CD4-positive, alpha-beta T cell treated with Interleukin-15 for 1 hour (primary cell): ENCODE measurements around the gene NFXL1.

Experiments
- DNase-seq: peaks from one replicate; pipeline ENCODE4 v3.0.0-alpha.2; 2020

Gene NFXL1

DNA sequence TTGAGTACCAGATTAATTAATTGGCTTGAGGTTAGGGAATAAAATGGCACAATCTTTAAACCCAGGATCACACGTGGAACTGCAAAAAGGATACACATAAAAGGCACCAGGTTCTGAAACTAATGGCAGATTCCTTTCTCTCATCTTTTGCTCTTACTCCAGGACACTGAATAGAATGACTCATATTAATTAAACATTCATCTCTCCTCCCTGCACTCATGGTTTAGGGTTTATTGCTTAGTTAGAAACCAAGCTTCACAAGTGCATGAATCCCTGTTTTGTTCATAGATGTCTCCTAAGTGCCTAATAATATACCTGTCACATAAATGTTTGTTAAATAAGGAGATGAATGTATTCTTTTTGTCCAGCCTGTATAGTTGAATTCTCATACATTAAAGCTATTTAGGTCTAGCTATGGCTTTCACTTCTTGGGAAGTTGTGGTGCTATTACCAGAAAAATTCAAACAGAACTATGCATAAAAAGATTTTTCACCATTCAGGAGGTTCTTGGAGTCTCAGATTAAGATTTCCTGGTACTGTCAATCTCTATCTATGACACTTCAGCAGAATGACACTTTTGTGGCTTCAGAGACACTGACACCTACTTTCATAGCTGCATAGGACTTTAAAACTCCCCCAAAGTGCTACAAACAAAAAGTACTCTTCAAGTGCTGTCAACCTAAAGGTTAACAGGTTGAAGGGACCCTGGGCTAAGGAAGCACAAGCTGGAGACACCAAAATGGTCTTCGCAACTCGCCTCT lies 83.9 kb downstream of the NFXL1 start:
- no peak for DNase-seq

GRCh38 chr4:47829438-47829837 lies 84.9 kb downstream of the NFXL1 start:
- DNase-seq, result no peak

DNA sequence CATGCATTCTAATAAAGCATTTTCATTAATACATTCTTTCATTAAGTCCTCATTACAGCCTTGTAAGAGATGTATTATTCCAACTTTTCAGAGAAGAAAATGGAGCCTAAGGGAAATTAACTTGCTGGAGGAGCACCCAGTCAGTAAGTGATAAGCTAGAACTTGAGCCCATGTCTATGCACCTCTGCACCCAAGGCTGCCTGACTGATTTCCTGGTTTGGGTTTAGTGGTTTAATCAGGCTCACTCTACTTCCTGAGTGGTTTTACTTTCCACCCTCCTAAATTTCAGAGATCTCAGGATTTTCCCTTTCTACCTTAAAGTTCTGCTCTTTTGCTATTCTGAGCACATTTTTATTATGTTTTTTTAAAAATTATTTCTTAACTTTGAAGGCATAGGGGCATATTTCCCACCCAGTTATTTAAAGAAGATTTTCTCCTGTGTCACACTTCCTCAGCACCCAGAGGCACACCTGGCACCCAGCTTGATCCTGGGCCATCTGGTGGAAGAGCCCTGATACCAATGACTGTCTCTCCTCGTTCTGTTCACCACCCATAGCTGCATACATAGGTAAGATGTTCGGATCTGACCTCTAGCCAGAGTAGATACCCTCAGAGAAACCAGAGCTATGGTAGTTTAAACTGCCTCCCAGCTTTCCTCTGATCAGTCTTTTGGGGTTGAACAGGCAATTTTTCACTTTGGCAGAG lies 86.9 kb downstream of the NFXL1 start:
- no peak for DNase-seq

DNA sequence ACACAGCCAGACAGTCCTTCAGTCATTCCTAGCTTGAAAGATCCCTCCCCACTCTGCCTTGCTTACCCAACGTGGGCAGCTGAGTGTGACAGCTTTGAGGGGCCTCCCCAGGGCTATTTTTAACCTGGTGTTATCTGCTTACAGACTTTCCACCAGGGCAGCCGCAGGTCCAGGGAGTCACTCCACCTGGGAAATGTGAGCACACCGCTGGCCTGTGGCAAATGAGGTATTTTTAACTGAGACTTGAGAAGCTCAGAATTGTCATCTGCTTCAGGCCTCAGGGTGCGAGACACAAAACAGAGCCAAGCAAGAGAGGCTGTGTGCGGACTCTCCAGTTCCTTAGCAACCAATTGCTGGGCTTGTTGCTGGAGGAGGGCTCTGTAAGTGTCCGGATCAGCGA lies 89.5 kb downstream of the NFXL1 start:
- no peak for DNase-seq

DNA sequence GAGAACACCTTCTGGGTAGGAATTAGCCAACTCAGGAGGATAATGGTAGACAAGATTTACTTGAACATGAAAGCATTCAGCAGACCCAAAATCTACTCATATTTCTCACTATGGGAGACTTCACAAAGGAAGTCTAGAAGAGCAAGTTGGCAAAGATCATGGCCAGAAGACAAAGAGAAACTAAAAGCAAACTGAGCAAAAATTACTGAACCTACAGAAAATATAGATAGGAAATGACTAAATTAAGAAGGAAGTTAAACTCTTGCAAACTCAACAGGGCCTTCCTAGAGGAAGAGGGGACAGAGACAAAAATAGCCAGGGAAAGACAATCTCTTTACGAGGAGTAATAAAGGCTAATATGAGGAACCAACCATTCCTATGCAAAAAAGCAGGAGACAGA lies 95.2 kb downstream of the NFXL1 start:
- no peak for DNase-seq

DNA sequence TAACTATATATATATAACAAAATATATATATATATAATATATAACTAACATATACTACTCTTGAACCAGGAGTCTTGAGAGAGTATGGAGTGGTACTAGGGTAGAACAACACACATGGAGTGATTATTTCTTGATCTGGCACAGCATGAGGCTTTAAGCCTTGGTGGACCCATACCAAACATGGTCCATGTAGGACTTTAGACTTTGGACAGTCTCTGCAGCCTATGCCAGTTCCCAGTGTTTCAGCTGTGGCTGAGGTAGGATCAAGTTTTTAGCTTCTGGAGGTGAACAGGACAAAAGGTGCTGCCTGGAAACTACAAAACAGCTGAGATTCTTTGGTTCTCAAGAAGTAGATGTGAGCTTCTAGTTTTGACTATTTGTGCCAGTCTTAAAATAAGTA lies 97.1 kb downstream of the NFXL1 start:
- DNase-seq, result no peak

- no peak for DNase-seq
Observed at GRCh38 chr4:47816748-47817147, 97.6 kb downstream of the NFXL1 start.

- DNase-seq, result no peak
Observed at GRCh38 chr4:47814618-47815295, 99.6 kb downstream of the NFXL1 start.

GRCh38 chr4:47809654-47810203 lies 104.7 kb downstream of the NFXL1 start:
- no peak for DNase-seq

- DNase-seq, result no peak
Observed at GRCh38 chr4:47804598-47804997, 109.8 kb downstream of the NFXL1 start.

DNA sequence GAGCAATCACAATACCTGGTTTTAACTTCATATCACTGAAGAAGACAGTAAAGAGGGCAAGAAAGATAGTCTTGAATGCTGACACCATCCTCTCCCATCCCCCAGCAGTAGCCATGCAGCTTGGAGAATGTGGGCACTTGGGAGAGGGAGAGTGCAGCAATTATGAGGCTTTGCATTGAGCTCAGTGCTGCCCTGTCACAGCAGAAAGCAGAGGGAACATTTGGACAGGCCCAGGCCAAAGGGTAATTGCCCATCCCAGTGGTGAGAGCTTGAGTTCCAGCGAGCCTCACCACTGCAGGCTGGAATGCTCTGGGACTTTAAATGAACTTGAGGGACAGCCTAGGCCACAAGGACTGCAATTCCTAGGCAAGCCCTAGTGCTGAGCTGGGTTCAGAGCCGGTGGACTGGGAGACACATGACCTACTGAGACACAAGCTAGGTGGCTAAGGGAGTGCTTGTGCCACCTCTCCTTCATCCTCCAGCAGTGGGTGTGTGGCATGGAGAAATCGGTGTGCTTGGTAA lies 112.8 kb downstream of the NFXL1 start:
- no peak for DNase-seq

DNA sequence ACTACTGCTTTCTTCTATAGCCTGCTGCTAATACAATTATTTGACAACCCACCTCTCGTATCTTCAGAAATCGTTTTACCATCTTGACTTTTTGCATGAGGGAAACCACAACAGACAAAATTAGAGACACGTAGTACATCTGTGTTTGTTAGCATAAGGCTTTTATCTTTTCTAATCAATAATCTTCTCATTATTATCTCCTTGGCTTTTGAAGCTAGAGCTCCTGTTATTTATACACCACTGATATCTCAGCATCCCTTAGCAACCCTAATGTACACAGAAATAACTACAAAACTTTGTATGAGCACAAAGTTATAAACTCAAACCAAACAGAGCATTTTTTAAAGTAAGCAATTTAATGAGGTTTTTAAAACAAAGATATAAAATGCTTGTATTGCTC lies 116.2 kb downstream of the NFXL1 start:
- no peak for DNase-seq
